Stimulated activated CD4-positive, alpha-beta T cell treated with anti-CD3 and anti-CD28 coated beads, TNF-alpha, amount 100 ng/mL, for 24 hours (primary cell): Measurements from ENCODE around the gene RNF5.
"Not testable (repeated sequence)": the region's sequence is repeated elsewhere in the genome, so short reads cannot be mapped to it uniquely, and the experiment has no call there.

Experiments
- DNase-seq, 3 experiments: peaks; one replicate each; pipeline ENCODE4 v3.0.0-alpha.2; 2020; ENCODE audit warnings: low read depth in 3 of 3

RNF5 gene

GRCh38 chr6:32204268-32204715 lies 26.1 kb downstream of the RNF5 start:
- DNase-seq = no peak

- DNase-seq = no peak
Observed at GRCh38 chr6:32208996-32209395, 30.8 kb downstream of the RNF5 start.

GRCh38 chr6:32210191-32210601 lies 32.0 kb downstream of the RNF5 start:
- no peak for DNase-seq

- DNase-seq = not testable (repeated sequence)
Observed at GRCh38 chr6:32211432-32211831, 33.2 kb downstream of the RNF5 start.

- no peak for DNase-seq
Observed at GRCh38 chr6:32212076-32212760, 34.0 kb downstream of the RNF5 start.

GRCh38 chr6:32213649-32214048 lies 35.4 kb downstream of the RNF5 start:
- no peak for DNase-seq

GRCh38 chr6:32214126-32214525 lies 35.9 kb downstream of the RNF5 start:
- DNase-seq = no peak

- DNase-seq = no peak
Observed at GRCh38 chr6:32215617-32216016, 37.4 kb downstream of the RNF5 start.

- no peak for DNase-seq
Observed at GRCh38 chr6:32216285-32216684, 38.1 kb downstream of the RNF5 start.

- no peak for DNase-seq
Observed at GRCh38 chr6:32216998-32217397, 38.8 kb downstream of the RNF5 start.

- DNase-seq = no peak
Observed at GRCh38 chr6:32218167-32218566, 40.0 kb downstream of the RNF5 start.

GRCh38 chr6:32220021-32220420 lies 41.8 kb downstream of the RNF5 start:
- DNase-seq = no peak

GRCh38 chr6:32222333-32223230 lies 44.4 kb downstream of the RNF5 start:
- DNase-seq = no peak

GRCh38 chr6:32223258-32224235 lies 45.3 kb downstream of the RNF5 start, which contains the start of gene NOTCH4:
NOTCH4 (minus strand) TSS chr6:32224067; CDS start chr6:32223928, 139 bp downstream.
- no peak for DNase-seq

GRCh38 chr6:32224696-32225095 lies 46.5 kb downstream of the RNF5 start:
- no peak for DNase-seq

- no peak for DNase-seq
Observed at GRCh38 chr6:32226434-32226833, 48.2 kb downstream of the RNF5 start.
